ENCODE data around the gene DLGAP4.

The DLGAP4 gene

GRCh38 chr20:36541227-36541767 is 235.2 kb downstream of the DLGAP4 start, which contains the start of gene MYL9:
TSS of gene MYL9 (plus strand) at chr20:36541519. CDS start at chr20:36544885, 3,366 bp downstream.
- peak; percentile 35; the same call in 1 of the 2 replicates for TF ChIP-seq POLR2A (IDR thresholded peaks at IDR 0.05; ENCODE audit: low read depth, low read length)
- TF ChIP-seq TAF1 (IDR thresholded peaks at IDR 0.05; ENCODE audit: borderline replicate concordance, low read depth, low read length) = no peak
- no peak for FAIRE-seq
- DNase-seq (ENCODE audit: insufficient read length) = peak; percentile 67

DNA sequence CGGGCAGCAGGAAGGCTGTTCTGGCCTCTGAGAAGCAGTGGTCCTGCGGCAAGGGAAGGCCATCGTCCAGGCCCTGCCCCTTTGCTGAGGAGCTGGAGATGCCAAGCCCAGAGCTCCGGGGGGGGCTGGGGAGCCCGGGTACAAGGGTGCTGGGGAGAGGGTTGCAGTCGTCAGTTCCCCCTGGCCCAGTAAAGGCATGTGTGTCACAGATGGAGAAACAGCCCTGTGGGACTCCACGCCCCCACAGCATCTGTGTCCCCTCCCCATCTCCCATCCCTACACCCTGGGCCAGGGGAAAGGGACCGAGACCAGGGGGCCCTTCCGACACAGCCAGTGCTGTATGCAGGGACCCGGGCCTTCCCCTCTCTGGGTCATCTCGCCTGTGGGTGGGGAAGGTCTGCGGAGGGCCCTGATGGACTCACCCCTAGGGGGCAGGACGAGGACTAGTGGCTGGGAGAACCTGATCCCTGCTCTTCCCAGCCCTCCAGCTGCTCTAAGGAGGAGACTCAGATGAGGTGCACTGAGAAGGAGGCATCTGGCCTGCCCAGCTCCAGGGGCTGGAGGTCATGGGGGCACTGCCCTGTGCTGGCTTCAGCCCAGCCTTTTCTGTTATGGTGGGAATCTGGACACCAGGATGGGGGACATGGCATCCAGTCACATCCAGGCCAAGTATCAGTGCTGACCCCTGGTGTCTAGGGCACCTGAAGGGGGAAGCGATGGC is 235.8 kb downstream of the DLGAP4 start:
- TF ChIP-seq TAF1 (IDR thresholded peaks at IDR 0.05; ENCODE audit: borderline replicate concordance, low read depth, low read length) (no peak), POLR2A (IDR thresholded peaks at IDR 0.05; ENCODE audit: low read depth, low read length) (no peak), POLR2AphosphoS5 (IDR thresholded peaks at IDR 0.05; ENCODE audit: low read depth, low read length) (no peak)

GRCh38 chr20:36542516-36543183 is 236.5 kb downstream of the DLGAP4 start:
- TF ChIP-seq POLR2A (IDR thresholded peaks at IDR 0.05; ENCODE audit: low read depth, low read length) (no peak), TAF1 (IDR thresholded peaks at IDR 0.05; ENCODE audit: borderline replicate concordance, low read depth, low read length) (no peak), POLR2AphosphoS5 (IDR thresholded peaks at IDR 0.05; ENCODE audit: low read depth, low read length) (no peak)
- DNase-seq (ENCODE audit: insufficient read length) = no peak
- no peak for FAIRE-seq

More for the DNA sequence above, 235.8 kb downstream of the DLGAP4 start:
- DNase-seq (ENCODE audit: insufficient read length) (no peak), FAIRE-seq (no peak)

- DNase-seq (ENCODE audit: insufficient read length) = no peak
- FAIRE-seq = no peak
- no peak for TF ChIP-seq POLR2A (IDR thresholded peaks at IDR 0.05; ENCODE audit: low read depth, low read length)
These were observed 237.3 kb downstream of the DLGAP4 start for GRCh38 chr20:36543184-36544133.

GRCh38 chr20:36544134-36545018 is 238.2 kb downstream of the DLGAP4 start:
- DNase-seq (ENCODE audit: insufficient read length) = no peak

GRCh38 chr20:36546111-36546736 is 240.1 kb downstream of the DLGAP4 start:
- FAIRE-seq (no peak), DNase-seq (ENCODE audit: insufficient read length) (no peak)
- no peak for TF ChIP-seq POLR2AphosphoS5 (IDR thresholded peaks at IDR 0.05; ENCODE audit: low read depth, low read length)
- TF ChIP-seq TAF1 (IDR thresholded peaks at IDR 0.05; ENCODE audit: borderline replicate concordance, low read depth, low read length) = no peak
- TF ChIP-seq POLR2A (IDR thresholded peaks at IDR 0.05; ENCODE audit: low read depth, low read length) = no peak

More at GRCh38 chr20:36544134-36545018, 238.2 kb downstream of the DLGAP4 start:
- FAIRE-seq = no peak
- TF ChIP-seq POLR2A (IDR thresholded peaks at IDR 0.05; ENCODE audit: low read depth, low read length) (no peak), TAF1 (IDR thresholded peaks at IDR 0.05; ENCODE audit: borderline replicate concordance, low read depth, low read length) (no peak), POLR2AphosphoS5 (IDR thresholded peaks at IDR 0.05; ENCODE audit: low read depth, low read length) (no peak)

- FAIRE-seq = no peak
- no peak for TF ChIP-seq POLR2A (IDR thresholded peaks at IDR 0.05; ENCODE audit: low read depth, low read length)
- TF ChIP-seq TAF1 (IDR thresholded peaks at IDR 0.05; ENCODE audit: borderline replicate concordance, low read depth, low read length) = no peak
- no peak for TF ChIP-seq POLR2AphosphoS5 (IDR thresholded peaks at IDR 0.05; ENCODE audit: low read depth, low read length)
- no peak for DNase-seq (ENCODE audit: insufficient read length)
These were observed 241.3 kb downstream of the DLGAP4 start for GRCh38 chr20:36547186-36548005.

- DNase-seq (ENCODE audit: insufficient read length) (no peak), FAIRE-seq (no peak)
- TF ChIP-seq POLR2A (IDR thresholded peaks at IDR 0.05; ENCODE audit: low read depth, low read length) (no peak), TAF1 (IDR thresholded peaks at IDR 0.05; ENCODE audit: borderline replicate concordance, low read depth, low read length) (no peak), POLR2AphosphoS5 (IDR thresholded peaks at IDR 0.05; ENCODE audit: low read depth, low read length) (no peak)
These were observed 241.8 kb downstream of the DLGAP4 start for GRCh38 chr20:36548006-36548315.
